RWPE2 (cell line): ENCODE measurements around the gene FAM184B.

Experiments used
- ATAC-seq: fragments of 200-7000 bp; cut with Tn5 transposase; 3 replicates; pipeline ENCODE4 v1.9.1; 2021; ENCODE audit warnings: low read depth
- DNase-seq: peaks from one replicate; pipeline ENCODE4 v3.0.0-alpha.2; 2020; ENCODE audit warnings: low spot score
- H3K27ac ChIP-seq: fragments of 450-650 bp; 2 replicates; pipeline ENCODE4 v1.5.1; 2017; ENCODE audit warnings: mild to moderate bottlenecking; ENCODE audit not compliant: poor library complexity, severe bottlenecking
- H3K27me3 ChIP-seq: fragments of 250-450 bp; sonication (Bioruptor Pico); 2 replicates; pipeline ENCODE4 v1.5.1; 2021; ENCODE audit warnings: mild to moderate bottlenecking, moderate library complexity; ENCODE audit not compliant: insufficient read depth, poor library complexity, severe bottlenecking
- H3K36me3 ChIP-seq: fragments of 250-450 bp; sonication (Bioruptor Pico); 2 replicates; pipeline ENCODE4 v1.5.1; 2020; ENCODE audit warnings: low read depth, mild to moderate bottlenecking, moderate library complexity
- H3K4me1 ChIP-seq: fragments of 250-450 bp; sonication (Bioruptor Pico); 2 replicates; pipeline ENCODE4 v1.5.1; 2021; ENCODE audit warnings: mild to moderate bottlenecking, moderate library complexity; ENCODE audit not compliant: insufficient read depth, poor library complexity, severe bottlenecking
- H3K4me3 ChIP-seq: fragments of 250-450 bp; sonication (Bioruptor Pico); 2 replicates; pipeline ENCODE4 v1.5.1; 2021; ENCODE audit warnings: mild to moderate bottlenecking, moderate library complexity; ENCODE audit not compliant: severe bottlenecking
- H3K9me3 ChIP-seq: fragments of 250-450 bp; sonication (Bioruptor Pico); 2 replicates; pipeline ENCODE4 v1.5.1; 2021; ENCODE audit warnings: mild to moderate bottlenecking, moderate library complexity; ENCODE audit not compliant: severe bottlenecking
- TF ChIP-seq, protein P1 (sequence below): fragments of 450-650 bp; IDR thresholded peaks from one replicate; pipeline ENCODE4 v1.5.1; 2017; ENCODE audit warnings: mild to moderate bottlenecking, moderate library complexity; ENCODE audit not compliant: poor library complexity, severe bottlenecking

FAM184B gene

GRCh38 chr4:17667653-17668201 lies 113.7 kb downstream of the FAM184B start:
- Histone ChIP-seq H3K27me3 (no peaks in the 10 kb centered on the region), H3K27ac (no peak overlapping the region), H3K36me3 (no peaks in the 10 kb centered on the region), H3K4me1 (no peaks in the 10 kb centered on the region), H3K4me3 (no peak overlapping the region), H3K9me3 (no peaks in the 10 kb centered on the region)
- no peak for ATAC-seq
- no peak for DNase-seq
- TF ChIP-seq, protein P1, sequence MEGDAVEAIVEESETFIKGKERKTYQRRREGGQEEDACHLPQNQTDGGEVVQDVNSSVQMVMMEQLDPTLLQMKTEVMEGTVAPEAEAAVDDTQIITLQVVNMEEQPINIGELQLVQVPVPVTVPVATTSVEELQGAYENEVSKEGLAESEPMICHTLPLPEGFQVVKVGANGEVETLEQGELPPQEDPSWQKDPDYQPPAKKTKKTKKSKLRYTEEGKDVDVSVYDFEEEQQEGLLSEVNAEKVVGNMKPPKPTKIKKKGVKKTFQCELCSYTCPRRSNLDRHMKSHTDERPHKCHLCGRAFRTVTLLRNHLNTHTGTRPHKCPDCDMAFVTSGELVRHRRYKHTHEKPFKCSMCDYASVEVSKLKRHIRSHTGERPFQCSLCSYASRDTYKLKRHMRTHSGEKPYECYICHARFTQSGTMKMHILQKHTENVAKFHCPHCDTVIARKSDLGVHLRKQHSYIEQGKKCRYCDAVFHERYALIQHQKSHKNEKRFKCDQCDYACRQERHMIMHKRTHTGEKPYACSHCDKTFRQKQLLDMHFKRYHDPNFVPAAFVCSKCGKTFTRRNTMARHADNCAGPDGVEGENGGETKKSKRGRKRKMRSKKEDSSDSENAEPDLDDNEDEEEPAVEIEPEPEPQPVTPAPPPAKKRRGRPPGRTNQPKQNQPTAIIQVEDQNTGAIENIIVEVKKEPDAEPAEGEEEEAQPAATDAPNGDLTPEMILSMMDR, result no peak

GRCh38 chr4:17667253-17667652 lies 114.2 kb downstream of the FAM184B start:
- Histone ChIP-seq H3K27me3 (no peaks in the 10 kb centered on the region), H3K27ac (no peak overlapping the region), H3K4me1 (no peaks in the 10 kb centered on the region), H3K36me3 (no peaks in the 10 kb centered on the region), H3K4me3 (no peak overlapping the region), H3K9me3 (no peaks in the 10 kb centered on the region)
- DNase-seq, result no peak
- ATAC-seq, result no peak
- TF ChIP-seq, protein P1, result no peak

DNA sequence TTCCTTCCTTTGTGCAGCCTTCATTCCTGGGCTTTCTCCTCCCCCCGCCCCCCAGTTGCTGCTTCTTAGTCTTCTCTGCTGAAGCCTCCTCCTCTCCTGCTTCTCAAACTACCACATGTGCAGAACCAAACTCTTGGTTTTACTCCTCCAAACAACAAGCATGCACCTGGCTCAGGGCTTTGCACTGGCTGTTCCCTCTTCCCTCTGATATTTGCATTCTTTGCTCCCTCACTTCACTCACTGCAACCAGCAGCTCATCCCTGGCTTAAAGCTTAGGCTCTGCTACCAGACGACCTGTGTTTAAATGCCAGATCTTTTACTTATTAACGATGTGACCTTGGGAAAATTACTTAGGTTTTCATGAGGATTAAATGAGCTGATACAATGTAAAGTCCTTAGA lies 115.6 kb downstream of the FAM184B start:
- no peaks in the 10 kb centered on the region for H3K36me3 ChIP-seq
- DNase-seq (no peak), ATAC-seq (no peak)
- no peak overlapping the region for H3K4me3 ChIP-seq
- no peaks in the 10 kb centered on the region for H3K4me1 ChIP-seq
- no peak overlapping the region for H3K27ac ChIP-seq
- H3K9me3 ChIP-seq, result no peaks in the 10 kb centered on the region
- TF ChIP-seq, protein P1, result no peak
- H3K27me3 ChIP-seq, result no peaks in the 10 kb centered on the region

- no peak overlapping the region for H3K27ac ChIP-seq
- no peaks in the 10 kb centered on the region for H3K9me3 ChIP-seq
- H3K36me3 ChIP-seq, result no peaks in the 10 kb centered on the region
- no peak overlapping the region for H3K4me3 ChIP-seq
- ATAC-seq (no peak), DNase-seq (no peak)
- H3K27me3 ChIP-seq, result no peaks in the 10 kb centered on the region
- TF ChIP-seq, protein P1, result no peak
- H3K4me1 ChIP-seq, result no peaks in the 10 kb centered on the region
Measured at GRCh38 chr4:17665346-17665745, 116.1 kb downstream of the FAM184B start.

GRCh38 chr4:17664755-17665154 lies 116.7 kb downstream of the FAM184B start:
- H3K27me3 ChIP-seq, result no peaks in the 10 kb centered on the region
- no peaks in the 10 kb centered on the region for H3K36me3 ChIP-seq
- ATAC-seq (no peak), DNase-seq (no peak)
- H3K4me1 ChIP-seq, result no peaks in the 10 kb centered on the region
- H3K9me3 ChIP-seq, result no peaks in the 10 kb centered on the region
- TF ChIP-seq, protein P1, result no peak
- H3K4me3 ChIP-seq, result no peak overlapping the region
- H3K27ac ChIP-seq, result no peak overlapping the region
